Endothelial cell of umbilical vein (primary cell): ENCODE results near the gene GRK1. TPM values are rescaled to one million over a fixed set of nuclear protein-coding genes. Genes with fewer than 3 reads are reported as not detected.

Experiments
- BruUV-seq: library from RNA; stranded (reverse); fragments of 400-500 nt; replicated peaks from 2 replicates; lab custom pipeline; 2021; lab: Mats Ljungman, UMichigan
- CTCF ChIA-PET: fragments of 300-600, 350-600 bp; sonication (Branson Sonifier 250); formaldehyde crosslinking; loops from one replicate; lab custom pipeline; 2021; ENCODE audit warnings: antibody characterized with exemption, inconsistent platforms; lab: Charles Lee
- POLR2A ChIA-PET: fragments of 300-600, 350-600 bp; sonication (Branson Sonifier 250); formaldehyde crosslinking; loops from one replicate; lab custom pipeline; 2021; ENCODE audit warnings: antibody characterized with exemption, inconsistent platforms; lab: Charles Lee
- DNase-seq: peaks from one replicate; pipeline ENCODE4 v3.0.0-alpha.2; 2011; ENCODE audit warnings: low read depth, low spot score
- FAIRE-seq: peaks from 2 replicates; lab custom pipeline; 2011; peaks lifted over from hg19 to GRCh38; lab: Jason Lieb, UNC
- H2AFZ ChIP-seq: 2 replicates; pipeline ENCODE4 v1.6.0; 2012; ENCODE audit warnings: low read depth, low read length, control low read depth, inconsistent platforms
- H3K27ac ChIP-seq: 2 replicates; pipeline ENCODE4 v1.5.1; 2011; ENCODE audit warnings: low read depth, mild to moderate bottlenecking, control low read depth, low read length, moderate library complexity; ENCODE audit not compliant: insufficient read depth
- H3K27me3 ChIP-seq, 2 experiments: 2 replicates each; pipeline versions ENCODE4 v1.6.0 to v1.6.1; 2011; ENCODE audit warnings: low read length in 2 of 2, mixed read lengths in 1 of 2; ENCODE audit not compliant: control insufficient read depth in 2 of 2, insufficient read depth in 2 of 2
- H3K36me3 ChIP-seq, 2 experiments: 2 replicates in 1 of 2; 3 replicates in 1 of 2; pipeline ENCODE4 v1.5.1; 2011; ENCODE audit warnings: low read length in 2 of 2, mild to moderate bottlenecking in 1 of 2, moderate library complexity in 1 of 2; ENCODE audit not compliant: control insufficient read depth in 2 of 2, insufficient read depth in 2 of 2; ENCODE audit errors: extremely low read depth in 1 of 2
- H3K4me1 ChIP-seq: 3 replicates; pipeline ENCODE4 v1.5.1; 2011; ENCODE audit warnings: mild to moderate bottlenecking, low read length; ENCODE audit not compliant: control insufficient read depth, insufficient read depth; ENCODE audit errors: extremely low read depth
- H3K4me2 ChIP-seq: 2 replicates; pipeline ENCODE4 v1.6.1; 2011; ENCODE audit warnings: low read length, control low read depth, mixed read lengths; ENCODE audit not compliant: insufficient read depth
- H3K4me3 ChIP-seq, 3 experiments: fragments of 200-600 bp in 1 of 3; sonication (generic), shearing (Covaris generic) in 1 of 3; replicated peaks in 1 of 3; 2 replicates each; pipeline ENCODE4 v1.5.1; 2011 to 2016; ENCODE audit warnings: control low read depth in 3 of 3, low read length in 3 of 3, mild to moderate bottlenecking in 2 of 3, inconsistent platforms in 1 of 3, low read depth in 1 of 3, moderate library complexity in 1 of 3; ENCODE audit not compliant: insufficient read depth in 1 of 3
- H3K79me2 ChIP-seq: 2 replicates; pipeline ENCODE4 v1.6.0; 2012; ENCODE audit warnings: low read length, inconsistent platforms; ENCODE audit not compliant: control insufficient read depth, insufficient read depth
- H3K9ac ChIP-seq: replicated peaks from 2 replicates; pipeline ENCODE3; 2011; ENCODE audit warnings: low read length, control low read depth; ENCODE audit not compliant: insufficient read depth; ENCODE audit errors: extremely low read depth
- H3K9me1 ChIP-seq: replicated peaks from 3 replicates; pipeline ENCODE4 v1.6.0; 2011; ENCODE audit warnings: mild to moderate bottlenecking, low read length; ENCODE audit not compliant: control insufficient read depth, insufficient read depth; ENCODE audit errors: extremely low read depth
- H3K9me3 ChIP-seq: replicated peaks from 2 replicates; pipeline ENCODE4 v1.5.1; 2012; ENCODE audit warnings: low read length, inconsistent platforms; ENCODE audit not compliant: control insufficient read depth, insufficient read depth
- H4K20me1 ChIP-seq: replicated peaks from 2 replicates; pipeline ENCODE3; 2011; ENCODE audit warnings: mild to moderate bottlenecking, low read length; ENCODE audit not compliant: control insufficient read depth, insufficient read depth; ENCODE audit errors: extremely low read depth
- EZH2 ChIP-seq: IDR thresholded peaks from 2 replicates; pipeline ENCODE4 v1.6.1; 2012; ENCODE audit warnings: borderline replicate concordance, low read depth, mild to moderate bottlenecking, moderate library complexity, low read length, inconsistent platforms; ENCODE audit not compliant: severe bottlenecking
- FOS ChIP-seq: IDR thresholded peaks from 2 replicates; pipeline ENCODE4 v1.6.1; 2011; ENCODE audit warnings: mild to moderate bottlenecking, low read length, moderate library complexity, borderline replicate concordance; ENCODE audit not compliant: insufficient read depth
- GATA2 ChIP-seq: IDR thresholded peaks from 2 replicates; pipeline ENCODE4 v1.7.0; 2011; ENCODE audit warnings: low read depth, mild to moderate bottlenecking, moderate library complexity, mixed read lengths, low read length; ENCODE audit not compliant: insufficient read length, insufficient read depth
- JUN ChIP-seq: IDR thresholded peaks from 2 replicates; pipeline ENCODE4 v1.6.1; 2011; ENCODE audit warnings: borderline replicate concordance, low read depth; ENCODE audit not compliant: insufficient read length, insufficient read depth
- MYC ChIP-seq: IDR thresholded peaks from one replicate; pipeline ENCODE4 v1.6.1; 2011; ENCODE audit warnings: mild to moderate bottlenecking, low read depth, low read length
- POLR2A ChIP-seq: IDR thresholded peaks from 2 replicates; pipeline ENCODE4 v1.6.1; 2012; ENCODE audit warnings: low read depth, mild to moderate bottlenecking, control low read depth, low read length
- POLR2AphosphoS5 ChIP-seq: IDR thresholded peaks from 2 replicates; pipeline ENCODE4 v1.6.1; 2012; ENCODE audit warnings: low read depth, mild to moderate bottlenecking, control low read depth, low read length, moderate library complexity; ENCODE audit not compliant: insufficient read depth
- dilution Hi-C: fragments of 300-500 bp; cut with MboI; formaldehyde crosslinking; loops from one replicate; pipeline ENCODE4 v1.15.0; 2019; ENCODE audit warnings: low sequenced_read_pairs; ENCODE audit not compliant: extremely low pct_ligation_motif_present
- intact Hi-C: fragments of 100-400 bp; cut with micrococcal nuclease; formaldehyde crosslinking; loops from one replicate; pipeline ENCODE4 v1.10.0; 2022
- polyA plus RNA-seq, 4 experiments: library from polyadenylated mRNA; depleted of rRNA in 3 of 4; stranded (reverse) in 3 of 4; unstranded in 1 of 4; fragments of >200 nt; gene quantifications; 2 replicates each; pipeline versions ENCODE4 v1.2.1 to v1.2.3, GENCODE V29; 2011 to 2012; ENCODE audit warnings: missing spikeins in 1 of 4
- total RNA-seq: library from RNA; stranded (reverse); gene quantifications from 2 replicates; pipeline ENCODE4 v1.2.3, GENCODE V29; 2021
- TF ChIP-seq, protein P1 (sequence below), 2 donors: IDR thresholded peaks; 1 replicate in 1 of 2; 2 replicates in 1 of 2; pipeline ENCODE4 v1.5.1; 2011; ENCODE audit warnings: low read length in 2 of 2, mild to moderate bottlenecking in 2 of 2, moderate library complexity in 2 of 2, control low read depth in 1 of 2, inconsistent platforms in 1 of 2, low read depth in 1 of 2; ENCODE audit not compliant: insufficient read depth in 1 of 2; ENCODE audit errors: extremely low read depth in 1 of 2
- TF ChIP-seq, protein P2 (sequence below): IDR thresholded peaks from 2 replicates; pipeline ENCODE4 v1.6.1; 2011; ENCODE audit not compliant: insufficient read depth, insufficient read length

GRK1 gene
- total and polyA plus RNA-seq, 2 donors (not counting 3 experiments of a cell fraction or from before 2014, with no cell fraction given) = not detected

DNA sequence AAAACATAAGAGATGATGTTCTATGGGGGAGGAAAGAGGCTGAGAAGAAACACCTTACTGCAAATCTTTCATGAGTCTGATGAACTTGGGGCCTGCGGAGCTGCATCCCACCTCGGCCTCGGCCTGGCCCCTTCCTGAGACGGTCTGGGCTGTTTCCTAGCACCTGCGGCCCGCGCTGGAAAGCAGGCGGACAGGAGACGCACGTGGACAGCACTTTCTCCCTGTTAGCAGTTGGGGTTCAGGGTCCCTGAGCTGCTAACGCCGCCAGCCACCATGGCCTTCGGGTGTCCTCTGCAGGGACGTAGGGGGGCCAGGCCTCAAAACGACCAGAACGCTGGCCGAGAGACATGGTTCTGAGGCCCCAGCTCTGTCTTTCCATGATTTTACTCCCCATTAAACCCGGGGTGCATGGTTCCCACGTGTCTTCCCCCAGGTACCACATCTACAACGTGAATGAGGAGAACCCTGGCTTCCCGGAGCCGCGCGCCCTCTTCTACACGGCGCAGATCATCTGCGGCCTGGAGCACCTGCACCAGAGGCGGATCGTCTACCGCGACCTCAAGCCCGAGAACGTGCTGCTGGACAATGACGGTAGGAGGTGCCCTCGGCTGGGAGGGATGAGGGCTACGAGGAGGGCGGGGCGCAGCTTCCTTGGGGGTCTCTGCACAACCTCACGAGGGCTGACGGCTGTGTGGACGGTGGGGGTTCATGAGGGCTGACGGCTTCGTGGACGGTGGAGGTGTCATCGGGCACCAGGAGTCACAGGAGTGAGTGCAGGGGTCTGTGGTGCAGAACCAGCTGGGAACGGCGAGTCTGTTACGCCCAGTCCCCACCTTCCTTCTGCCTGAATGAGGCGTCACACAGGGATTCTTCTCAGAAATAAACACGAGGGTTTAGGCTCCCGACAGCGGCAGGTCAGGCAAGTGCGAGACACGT lies 4.3 kb downstream of the GRK1 start:
- FAIRE-seq = no peak
- no peak for TF ChIP-seq FOS
- TF ChIP-seq MYC = no peak
- TF ChIP-seq, protein P1, sequence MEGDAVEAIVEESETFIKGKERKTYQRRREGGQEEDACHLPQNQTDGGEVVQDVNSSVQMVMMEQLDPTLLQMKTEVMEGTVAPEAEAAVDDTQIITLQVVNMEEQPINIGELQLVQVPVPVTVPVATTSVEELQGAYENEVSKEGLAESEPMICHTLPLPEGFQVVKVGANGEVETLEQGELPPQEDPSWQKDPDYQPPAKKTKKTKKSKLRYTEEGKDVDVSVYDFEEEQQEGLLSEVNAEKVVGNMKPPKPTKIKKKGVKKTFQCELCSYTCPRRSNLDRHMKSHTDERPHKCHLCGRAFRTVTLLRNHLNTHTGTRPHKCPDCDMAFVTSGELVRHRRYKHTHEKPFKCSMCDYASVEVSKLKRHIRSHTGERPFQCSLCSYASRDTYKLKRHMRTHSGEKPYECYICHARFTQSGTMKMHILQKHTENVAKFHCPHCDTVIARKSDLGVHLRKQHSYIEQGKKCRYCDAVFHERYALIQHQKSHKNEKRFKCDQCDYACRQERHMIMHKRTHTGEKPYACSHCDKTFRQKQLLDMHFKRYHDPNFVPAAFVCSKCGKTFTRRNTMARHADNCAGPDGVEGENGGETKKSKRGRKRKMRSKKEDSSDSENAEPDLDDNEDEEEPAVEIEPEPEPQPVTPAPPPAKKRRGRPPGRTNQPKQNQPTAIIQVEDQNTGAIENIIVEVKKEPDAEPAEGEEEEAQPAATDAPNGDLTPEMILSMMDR (IDR thresholded peaks at IDR 0.05; ENCODE audit: extremely low read depth in 1 of 2, insufficient read depth in 1 of 2, low read depth in 1 of 2, low read length in 2 of 2) = no peak
- TF ChIP-seq POLR2AphosphoS5 = no peak
- TF ChIP-seq EZH2 = no peak
- no peak for TF ChIP-seq JUN
- TF ChIP-seq POLR2A = no peak
- TF ChIP-seq, protein P2, sequence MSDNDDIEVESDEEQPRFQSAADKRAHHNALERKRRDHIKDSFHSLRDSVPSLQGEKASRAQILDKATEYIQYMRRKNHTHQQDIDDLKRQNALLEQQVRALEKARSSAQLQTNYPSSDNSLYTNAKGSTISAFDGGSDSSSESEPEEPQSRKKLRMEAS = no peak
- no peak for TF ChIP-seq GATA2
- Histone ChIP-seq H3K4me3 (no peak overlapping the region), H2AFZ (no peak overlapping the region), H3K4me1 (no peaks in the 10 kb centered on the region), H3K27me3 (no peaks in the 10 kb centered on the region), H3K9me3 (no peaks in the 10 kb centered on the region), H4K20me1 (no peaks in the 10 kb centered on the region), H3K79me2 (no peaks in the 10 kb centered on the region), H3K4me2 (no peak overlapping the region), H3K36me3 (no peaks in the 10 kb centered on the region), H3K27ac (no peak overlapping the region), H3K9ac (no peak overlapping the region), H3K9me1 (no peaks in the 10 kb centered on the region)
- POLR2A ChIA-PET = no interaction called here
- dilution Hi-C loops = no loop called here
- DNase-seq = no peak
- CTCF ChIA-PET = interaction anchor here (0.9 to 2.5 kb wide), 2 partner anchors 53 to 233 kb away, joined by 3 to 8 read pairs; no protein-coding TSS in a partner anchor
- intact Hi-C loops = no loop called here
- no TSS peak for BruUV-seq
